HepG2 (cell line): Measurements from ENCODE around the gene EPB41L2.

Experiments
- CTCF ChIP-seq: sonication (generic); formaldehyde crosslinking; IDR thresholded peaks from 2 replicates; pipeline ENCODE4 v1.5.0; 2020; ENCODE audit warnings: mild to moderate bottlenecking, missing genetic modification reagents, moderate library complexity
- SOX6 ChIP-seq, 2 experiments: fragments of 450-650 bp in 1 of 2; sonication (generic) in 1 of 2; formaldehyde crosslinking in 1 of 2; IDR thresholded peaks; 2 replicates each; pipeline versions ENCODE4 v1.4.0 to v1.6.1; 2017 to 2020; ENCODE audit warnings: antibody characterized with exemption in 1 of 2, mild to moderate bottlenecking in 1 of 2, missing genetic modification reagents in 1 of 2

GRCh38 chr6:130870179-130870880 lies 192.7 kb downstream of the EPB41L2 start:
- TF ChIP-seq SOX6 (IDR thresholded peaks at IDR 0.05) (no peak), SOX6 (CRISPR knock-in tag; IDR thresholded peaks at IDR 0.05) (no peak), CTCF (CRISPR knock-in tag) (no peak)
